ENCODE results near the gene KRTAP2-3. TPM values are rescaled to one million over a fixed set of nuclear protein-coding genes. Genes with fewer than 3 reads are reported as not detected.

KRTAP2-3 gene
- total RNA-seq, 1 experiment from 2014 or later = 6.3 TPM

- POLR2A ChIA-PET = no interaction called here
Observed at GRCh38 chr17:41107941-41108450, 48.1 kb upstream of the KRTAP2-3 start.

More at GRCh38 chr17:41107941-41108450, 48.1 kb upstream of the KRTAP2-3 start:
- BruUV-seq (replicated peaks) = no TSS peak
- DNase-seq (ENCODE audit: low read depth, low spot score) = no peak
- H2AFZ ChIP-seq (ENCODE audit: low read depth, low read length, poor library complexity, severe bottlenecking) = peak overlapping the region; percentile 22
- no peak for ATAC-seq
- H3K9ac ChIP-seq (ENCODE audit: low read length) = no peak overlapping the region
- CTCF ChIA-PET = no interaction called here
- intact Hi-C loops (cut with micrococcal nuclease) = no loop called here
- peaks cover 0 to 23% of the 10 kb centered on the region in 2 experiments; a peak in 2 of 4 replicates for H3K36me3 ChIP-seq (ENCODE audit: control insufficient read depth in 1 of 2, insufficient read depth in 2 of 2, low read length in 2 of 2)
- no peaks in the 10 kb centered on the region for H3K27me3 ChIP-seq (ENCODE audit: insufficient read depth, low read length)
- H3K4me2 ChIP-seq (ENCODE audit: low read length) = no peak overlapping the region
- no peaks in the 10 kb centered on the region for H3K9me2 ChIP-seq (ENCODE audit: insufficient read depth)
- no peaks in the 10 kb centered on the region for H3K79me2 ChIP-seq (ENCODE audit: insufficient read depth, low read length)
- H3K4me1 ChIP-seq (ENCODE audit: control insufficient read depth in 1 of 2, insufficient read depth in 2 of 2, low read length in 2 of 2) = peaks cover 13 to 36% of the 10 kb centered on the region in 2 experiments
- RAD21 ChIA-PET (ENCODE audit: low non-redundant PET in 1 of 2, low total read pairs in 2 of 2, uncharacterized antibody in 2 of 2, unreplicated experiment in 2 of 2) = no interaction called here
- TF ChIP-seq RAD21 (IDR thresholded peaks at IDR 0.05; ENCODE audit: low read depth) = no peak
- TF ChIP-seq ZFX (IDR thresholded peaks at IDR 0.05) = no peak
- TF ChIP-seq FOSL1 (IDR thresholded peaks at IDR 0.05; ENCODE audit: low read depth) = no peak
- no peak for TF ChIP-seq CTCF (IDR thresholded peaks at IDR 0.05 in 2 of 3, conservative IDR thresholded peaks at IDR 0.05 in 1 of 3; ENCODE audit: borderline replicate concordance in 1 of 3, insufficient read depth in 1 of 3, low read depth in 2 of 3, low read length in 2 of 3)
- no peak for TF ChIP-seq ELF1 (IDR thresholded peaks at IDR 0.05; ENCODE audit: borderline replicate concordance, low read depth)
- TF ChIP-seq EZH2phosphoT487 (IDR thresholded peaks at IDR 0.05; ENCODE audit: borderline replicate concordance) = no peak
- no peak for TF ChIP-seq SP1 (IDR thresholded peaks at IDR 0.05; ENCODE audit: low read depth)
- TF ChIP-seq JUND (IDR thresholded peaks at IDR 0.05) = no peak
- TF ChIP-seq POLR2AphosphoS5 (IDR thresholded peaks at IDR 0.05; ENCODE audit: low read depth, low read length) = no peak
- TF ChIP-seq, protein P1, sequence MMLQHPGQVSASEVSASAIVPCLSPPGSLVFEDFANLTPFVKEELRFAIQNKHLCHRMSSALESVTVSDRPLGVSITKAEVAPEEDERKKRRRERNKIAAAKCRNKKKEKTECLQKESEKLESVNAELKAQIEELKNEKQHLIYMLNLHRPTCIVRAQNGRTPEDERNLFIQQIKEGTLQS (IDR thresholded peaks at IDR 0.05) = no peak
- no peak for TF ChIP-seq YY1 (IDR thresholded peaks at IDR 0.05; ENCODE audit: extremely low read depth, insufficient replicate concordance, low read depth, low read length)
- no peak for TF ChIP-seq POLR2A (IDR thresholded peaks at IDR 0.05; ENCODE audit: borderline replicate concordance, extremely low read depth, insufficient read depth, insufficient read length)
- TF ChIP-seq, protein P2, sequence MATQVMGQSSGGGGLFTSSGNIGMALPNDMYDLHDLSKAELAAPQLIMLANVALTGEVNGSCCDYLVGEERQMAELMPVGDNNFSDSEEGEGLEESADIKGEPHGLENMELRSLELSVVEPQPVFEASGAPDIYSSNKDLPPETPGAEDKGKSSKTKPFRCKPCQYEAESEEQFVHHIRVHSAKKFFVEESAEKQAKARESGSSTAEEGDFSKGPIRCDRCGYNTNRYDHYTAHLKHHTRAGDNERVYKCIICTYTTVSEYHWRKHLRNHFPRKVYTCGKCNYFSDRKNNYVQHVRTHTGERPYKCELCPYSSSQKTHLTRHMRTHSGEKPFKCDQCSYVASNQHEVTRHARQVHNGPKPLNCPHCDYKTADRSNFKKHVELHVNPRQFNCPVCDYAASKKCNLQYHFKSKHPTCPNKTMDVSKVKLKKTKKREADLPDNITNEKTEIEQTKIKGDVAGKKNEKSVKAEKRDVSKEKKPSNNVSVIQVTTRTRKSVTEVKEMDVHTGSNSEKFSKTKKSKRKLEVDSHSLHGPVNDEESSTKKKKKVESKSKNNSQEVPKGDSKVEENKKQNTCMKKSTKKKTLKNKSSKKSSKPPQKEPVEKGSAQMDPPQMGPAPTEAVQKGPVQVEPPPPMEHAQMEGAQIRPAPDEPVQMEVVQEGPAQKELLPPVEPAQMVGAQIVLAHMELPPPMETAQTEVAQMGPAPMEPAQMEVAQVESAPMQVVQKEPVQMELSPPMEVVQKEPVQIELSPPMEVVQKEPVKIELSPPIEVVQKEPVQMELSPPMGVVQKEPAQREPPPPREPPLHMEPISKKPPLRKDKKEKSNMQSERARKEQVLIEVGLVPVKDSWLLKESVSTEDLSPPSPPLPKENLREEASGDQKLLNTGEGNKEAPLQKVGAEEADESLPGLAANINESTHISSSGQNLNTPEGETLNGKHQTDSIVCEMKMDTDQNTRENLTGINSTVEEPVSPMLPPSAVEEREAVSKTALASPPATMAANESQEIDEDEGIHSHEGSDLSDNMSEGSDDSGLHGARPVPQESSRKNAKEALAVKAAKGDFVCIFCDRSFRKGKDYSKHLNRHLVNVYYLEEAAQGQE (IDR thresholded peaks at IDR 0.05; ENCODE audit: low read depth) = no peak
- no peak for TF ChIP-seq SIN3A (IDR thresholded peaks at IDR 0.05; ENCODE audit: low read depth)
- TF ChIP-seq EZH2 (IDR thresholded peaks at IDR 0.05) = no peak
- no peak for TF ChIP-seq CEBPB (IDR thresholded peaks at IDR 0.05; ENCODE audit: low read depth)
- TF ChIP-seq TCF7L2 (IDR thresholded peaks at IDR 0.05; ENCODE audit: borderline replicate concordance, extremely low read depth, insufficient read depth, insufficient read length) = no peak
- H3K27ac ChIP-seq (ENCODE audit: low read depth, low read length) = no peak overlapping the region
- peaks cover 4 to 21% of the 10 kb centered on the region in 2 experiments; a peak in 3 of 4 replicates for H3K9me3 ChIP-seq (ENCODE audit: control insufficient read depth in 1 of 2, insufficient read depth in 1 of 2, low read depth in 1 of 2, low read length in 2 of 2)
- no peaks in the 10 kb centered on the region for H4K20me1 ChIP-seq (ENCODE audit: insufficient read depth)
- no peak overlapping the region for H3K4me3 ChIP-seq (replicated peaks in 1 of 2; ENCODE audit: low read depth in 1 of 2, low read length in 2 of 2)

Measured in HCT116 (cell line).